ENCODE results near the gene CHN1.

- no peak for TF ChIP-seq CTCF (IDR thresholded peaks at IDR 0.05)
- no peak for TF ChIP-seq POLR2A (IDR thresholded peaks at IDR 0.05)
Measured at GRCh38 chr2:175012516-175012915, 7.3 kb upstream of the CHN1 start.

Measured in thyroid gland (tissue), 4 donors.